ENCODE results near the gene BUD31. TPM values are rescaled to one million over a fixed set of nuclear protein-coding genes. Genes with fewer than 3 reads are reported as not detected.

The BUD31 gene
- 132 and 145 TPM in 2 replicates for total RNA-seq

DNA sequence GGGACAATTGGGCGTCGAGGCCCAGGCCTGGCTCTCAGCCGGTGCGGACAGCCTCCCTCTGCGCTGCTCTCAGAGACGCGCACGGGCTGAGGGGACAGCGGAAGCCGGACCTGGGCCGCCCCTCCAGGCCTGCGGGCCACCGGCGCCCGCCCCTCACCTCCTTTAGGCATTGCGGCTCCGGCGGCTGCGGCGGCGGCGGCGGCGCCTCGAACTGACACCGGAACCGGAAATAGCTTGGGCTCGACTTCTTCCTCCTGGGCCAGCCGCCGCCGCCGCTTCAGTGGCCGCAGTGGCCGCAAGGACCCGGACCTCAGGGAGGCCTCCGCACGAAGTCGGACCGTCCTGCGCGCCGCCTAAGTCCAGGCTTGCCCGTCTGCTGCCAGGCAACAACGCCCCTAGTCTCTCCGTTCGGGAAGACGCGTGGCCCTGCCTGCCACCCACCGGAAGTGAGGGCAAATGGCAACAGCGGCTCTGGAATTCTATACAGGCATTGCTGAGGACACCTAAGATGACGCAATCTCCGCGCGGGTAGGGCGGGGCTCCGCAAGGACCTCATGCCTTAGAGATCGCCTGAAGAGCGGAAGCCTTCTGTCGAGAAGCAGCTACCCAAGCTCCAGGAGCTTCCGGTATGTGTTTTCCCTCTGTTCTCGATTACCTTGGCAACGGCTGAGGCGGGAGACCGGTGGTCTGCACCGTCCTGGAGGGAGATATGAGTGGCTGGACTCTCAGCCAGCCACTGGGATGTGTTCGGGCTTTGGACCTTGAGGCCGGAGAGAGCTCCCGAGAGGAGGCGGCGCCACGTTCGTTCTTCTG is at the start of gene BUD31, which contains the start of gene PDAP1:
BUD31 (plus strand) TSS at position 591 of the 813 bp plus-strand sequence. CDS start 2,124 bp downstream, outside the sequence.
PDAP1 (minus strand) TSS at position 219 of the 813 bp plus-strand sequence; CDS start at position 170, 49 bp downstream.
- Mint-ChIP-seq H3K27ac (peak within 1 kb of the TSS; percentile 98), H3K9me3 (no peaks in the 10 kb centered on the region), H3K4me1 (ENCODE audit: low read depth) (peaks cover 43% of the 10 kb centered on the region), H3K27me3 (ENCODE audit: insufficient read depth) (no peaks in the 10 kb centered on the region), H3K4me3 (peak within 1 kb of the TSS; percentile 98), H3K36me3 (ENCODE audit: low read depth) (peaks cover 39% of the 10 kb centered on the region)
- DNase-seq (ENCODE audit: low spot score): peak; percentile 92
- intact Hi-C loops (cut with micrococcal nuclease): loop anchor here (1.0 to 5.0 kb wide), 12 partner anchors 15 to 1809 kb away; partner anchors contain the start of genes ARPC1B, CPSF4, MEPCE and PLOD3

DNA sequence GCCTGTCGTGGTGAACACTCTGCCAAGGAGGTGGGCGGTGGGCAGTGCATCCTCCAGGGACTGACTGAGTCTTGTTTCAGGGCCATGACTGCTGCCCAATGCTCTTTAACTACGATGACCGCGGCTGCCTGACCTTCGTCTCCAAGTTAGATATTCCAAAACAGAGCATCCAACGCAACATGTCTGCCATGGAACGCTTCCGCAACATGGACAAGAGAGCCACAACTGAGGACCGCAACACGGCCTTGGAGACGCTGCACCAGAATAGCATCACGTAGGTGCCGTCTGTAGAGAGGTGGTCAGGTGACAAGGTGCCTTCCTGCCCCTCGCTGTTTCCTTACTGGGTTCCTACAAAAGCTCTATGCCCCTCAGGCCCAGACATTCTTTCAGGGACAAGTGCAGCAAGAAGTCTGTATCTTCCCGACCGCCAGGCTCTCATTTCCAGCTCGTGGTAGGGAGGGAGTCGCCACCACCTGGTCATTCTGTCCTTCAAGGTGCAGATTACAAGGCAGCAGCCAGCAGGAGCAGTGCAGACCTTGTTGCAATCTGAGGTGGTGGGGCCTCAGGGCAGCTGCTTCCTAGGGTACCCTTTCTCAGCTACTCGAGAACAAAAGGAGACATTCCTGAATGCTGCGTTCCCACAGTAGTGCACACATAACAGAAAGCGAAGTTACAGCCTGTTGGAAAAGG is 49.2 kb upstream of the BUD31 start:
- H3K27ac Mint-ChIP-seq: no peak overlapping the region
- peaks cover 42% of the 10 kb centered on the region for H3K36me3 Mint-ChIP-seq (ENCODE audit: low read depth)
- intact Hi-C loops (cut with micrococcal nuclease): no loop called here
- no peaks in the 10 kb centered on the region for H3K4me1 Mint-ChIP-seq (ENCODE audit: low read depth)
- no peaks in the 10 kb centered on the region for H3K9me3 Mint-ChIP-seq
- DNase-seq (ENCODE audit: low spot score): no peak
- H3K27me3 Mint-ChIP-seq (ENCODE audit: insufficient read depth): no peaks in the 10 kb centered on the region
- no peak overlapping the region for H3K4me3 Mint-ChIP-seq

DNA sequence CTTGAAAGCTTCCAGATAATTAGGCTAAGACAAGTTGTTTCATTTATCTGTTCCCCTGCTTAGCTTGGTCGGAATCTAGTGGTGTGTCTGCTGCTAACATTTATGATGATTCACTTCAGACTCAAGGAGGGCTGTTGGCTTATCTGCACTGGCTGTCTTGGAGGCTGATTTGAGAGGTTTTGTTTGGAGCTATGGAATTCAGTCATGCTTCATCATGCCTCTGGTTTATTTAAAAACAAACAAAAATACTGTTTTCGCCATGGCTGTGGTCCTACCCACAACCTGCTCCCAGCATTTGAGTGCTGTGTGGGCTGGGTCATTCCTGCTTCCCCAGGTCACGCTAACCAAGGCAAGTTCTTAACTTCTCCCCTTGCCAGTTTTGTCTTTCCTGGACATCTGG is 46.0 kb upstream of the BUD31 start:
- Mint-ChIP-seq H3K4me3 (no peak overlapping the region), H3K36me3 (ENCODE audit: low read depth) (peaks cover 49% of the 10 kb centered on the region), H3K27me3 (ENCODE audit: insufficient read depth) (no peaks in the 10 kb centered on the region), H3K9me3 (no peaks in the 10 kb centered on the region), H3K4me1 (ENCODE audit: low read depth) (no peaks in the 10 kb centered on the region), H3K27ac (no peak overlapping the region)
- DNase-seq (ENCODE audit: low spot score): no peak
- intact Hi-C loops (cut with micrococcal nuclease): no loop called here

DNA sequence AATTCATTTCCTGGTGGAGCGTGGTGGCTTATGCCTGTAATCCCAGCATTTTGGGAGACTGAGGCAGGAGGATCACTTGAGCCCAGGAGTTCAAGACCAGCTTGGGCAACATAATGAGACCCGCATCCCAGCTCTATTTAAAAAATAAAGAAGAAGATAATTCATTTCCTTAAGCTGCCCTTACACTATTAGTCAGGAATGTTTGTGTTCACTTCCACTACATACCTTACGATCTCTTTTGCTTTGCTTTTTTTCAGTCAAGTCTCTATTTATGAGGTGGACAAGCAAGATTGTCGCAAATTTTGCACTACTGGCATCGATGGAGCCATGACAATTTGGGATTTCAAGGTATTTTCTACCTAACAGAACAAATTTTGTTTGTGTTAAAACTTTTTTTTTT is 45.5 kb upstream of the BUD31 start:
- no peak for DNase-seq (ENCODE audit: low spot score)
- Mint-ChIP-seq H3K36me3 (ENCODE audit: low read depth) (peaks cover 44% of the 10 kb centered on the region), H3K27ac (no peak overlapping the region), H3K4me3 (no peak overlapping the region), H3K4me1 (ENCODE audit: low read depth) (no peaks in the 10 kb centered on the region), H3K27me3 (ENCODE audit: insufficient read depth) (no peaks in the 10 kb centered on the region), H3K9me3 (no peaks in the 10 kb centered on the region)
- intact Hi-C loops (cut with micrococcal nuclease): no loop called here

DNA sequence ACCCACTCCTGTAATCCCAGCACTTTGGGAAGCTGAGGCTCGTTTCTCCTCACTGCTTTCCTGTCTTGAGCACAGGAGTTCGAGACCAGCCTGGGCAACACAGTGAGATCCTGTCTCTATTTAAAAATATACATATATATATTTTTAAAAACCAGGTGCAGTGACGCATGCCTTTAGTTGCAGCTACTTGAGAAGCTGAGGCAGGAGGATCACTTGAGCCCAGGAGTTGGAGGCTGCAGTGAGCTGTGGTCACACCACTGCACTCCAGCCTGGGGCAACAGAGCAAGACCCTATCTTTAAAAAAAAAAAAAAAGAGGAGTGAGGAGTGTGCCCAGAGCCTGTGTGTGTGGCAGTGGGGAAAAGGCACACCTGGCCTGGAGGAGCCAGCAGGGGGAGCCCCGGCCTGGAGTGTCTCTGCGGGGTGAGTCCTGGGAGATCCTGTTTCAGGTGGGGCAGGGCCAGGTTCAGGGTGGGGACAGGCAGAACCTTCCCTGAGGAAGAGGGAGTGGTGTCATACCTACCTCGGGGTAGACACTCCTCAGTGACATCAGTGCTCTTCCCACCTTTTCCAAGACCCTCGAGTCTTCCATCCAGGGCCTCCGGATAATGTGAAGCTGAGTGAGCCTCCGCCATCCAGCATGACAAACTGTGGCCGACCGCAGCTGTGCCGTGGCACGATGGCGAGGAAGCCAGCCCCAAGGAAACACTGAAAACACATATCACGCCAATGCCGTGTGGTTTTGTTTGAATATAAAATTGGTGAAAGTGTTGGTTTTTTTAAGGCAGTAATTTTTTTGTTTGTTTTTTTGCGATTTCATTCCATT is 43.2 kb upstream of the BUD31 start:
- intact Hi-C loops (cut with micrococcal nuclease): loop anchor here (1.0 kb wide), 2 partner anchors 22 to 50 kb away; no protein-coding TSS in a partner anchor
- H3K9me3 Mint-ChIP-seq: no peaks in the 10 kb centered on the region
- H3K36me3 Mint-ChIP-seq (ENCODE audit: low read depth): peaks cover 41% of the 10 kb centered on the region
- peak; percentile 49 for DNase-seq (ENCODE audit: low spot score)
- H3K27me3 Mint-ChIP-seq (ENCODE audit: insufficient read depth): no peaks in the 10 kb centered on the region
- peaks cover 14% of the 10 kb centered on the region for H3K4me1 Mint-ChIP-seq (ENCODE audit: low read depth)
- H3K4me3 Mint-ChIP-seq: no peak overlapping the region
- no peak overlapping the region for H3K27ac Mint-ChIP-seq

DNA sequence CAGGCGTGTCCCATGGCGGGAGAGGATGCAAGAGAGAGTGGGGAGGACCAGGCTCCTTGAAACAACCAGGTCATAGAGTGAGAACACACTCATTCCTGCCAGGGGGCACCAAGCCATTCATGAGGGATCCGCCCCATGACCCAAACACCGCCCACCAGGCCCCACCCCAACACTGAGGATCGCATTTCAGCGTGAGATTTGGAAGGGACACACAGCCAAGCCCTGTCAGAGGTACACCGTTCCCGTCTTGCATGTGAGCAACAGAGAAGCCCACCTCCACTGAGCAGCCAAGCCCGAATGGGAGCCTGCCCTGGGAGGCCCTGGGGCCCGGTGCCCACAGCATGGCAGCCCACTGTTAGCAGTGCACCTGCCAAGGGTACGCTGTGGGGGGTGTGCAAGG is 42.1 kb upstream of the BUD31 start:
- Mint-ChIP-seq H3K36me3 (ENCODE audit: low read depth) (peaks cover 33% of the 10 kb centered on the region), H3K27ac (peak overlapping the region; percentile 44), H3K9me3 (no peaks in the 10 kb centered on the region), H3K4me1 (ENCODE audit: low read depth) (peaks cover 14% of the 10 kb centered on the region), H3K4me3 (no peak overlapping the region), H3K27me3 (ENCODE audit: insufficient read depth) (no peaks in the 10 kb centered on the region)
- intact Hi-C loops (cut with micrococcal nuclease): no loop called here
- DNase-seq (ENCODE audit: low spot score): no peak

DNA sequence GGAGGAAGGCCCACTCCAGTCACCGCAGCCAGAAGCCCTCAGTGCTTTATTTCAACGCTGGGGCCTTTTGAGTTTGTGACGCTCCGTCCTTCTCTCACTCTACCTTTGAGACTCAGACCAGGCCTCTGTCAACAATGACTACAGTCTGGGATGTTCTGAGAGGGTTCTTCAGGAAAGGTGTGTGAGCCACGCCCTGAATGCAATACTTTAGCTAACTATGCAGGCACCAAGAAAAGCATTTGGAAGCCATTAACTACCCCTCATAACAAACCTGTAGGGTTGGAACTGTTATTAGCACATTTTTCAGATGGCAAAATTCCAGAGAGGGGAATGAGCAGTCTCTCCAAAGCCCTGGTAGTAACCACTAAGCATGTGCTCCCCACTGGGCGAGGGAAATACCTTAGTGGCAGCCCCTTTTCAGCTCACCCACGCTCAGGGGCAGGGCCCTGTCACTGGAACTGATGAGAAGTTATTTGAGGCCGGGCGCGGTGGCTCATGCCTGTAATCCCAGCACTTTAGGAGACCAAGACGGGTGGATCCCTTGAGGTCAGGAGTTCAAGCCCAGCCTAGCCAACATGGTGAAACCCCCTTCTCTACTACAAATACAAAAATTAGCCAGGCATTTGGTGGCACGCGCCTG is 39.9 kb upstream of the BUD31 start:
- Mint-ChIP-seq H3K4me3 (no peak overlapping the region), H3K27me3 (ENCODE audit: insufficient read depth) (no peaks in the 10 kb centered on the region), H3K27ac (peak overlapping the region; percentile 35), H3K9me3 (no peaks in the 10 kb centered on the region), H3K36me3 (ENCODE audit: low read depth) (peaks cover 25% of the 10 kb centered on the region), H3K4me1 (ENCODE audit: low read depth) (peaks cover 14% of the 10 kb centered on the region)
- intact Hi-C loops (cut with micrococcal nuclease): no loop called here
- DNase-seq (ENCODE audit: low spot score): no peak

DNA sequence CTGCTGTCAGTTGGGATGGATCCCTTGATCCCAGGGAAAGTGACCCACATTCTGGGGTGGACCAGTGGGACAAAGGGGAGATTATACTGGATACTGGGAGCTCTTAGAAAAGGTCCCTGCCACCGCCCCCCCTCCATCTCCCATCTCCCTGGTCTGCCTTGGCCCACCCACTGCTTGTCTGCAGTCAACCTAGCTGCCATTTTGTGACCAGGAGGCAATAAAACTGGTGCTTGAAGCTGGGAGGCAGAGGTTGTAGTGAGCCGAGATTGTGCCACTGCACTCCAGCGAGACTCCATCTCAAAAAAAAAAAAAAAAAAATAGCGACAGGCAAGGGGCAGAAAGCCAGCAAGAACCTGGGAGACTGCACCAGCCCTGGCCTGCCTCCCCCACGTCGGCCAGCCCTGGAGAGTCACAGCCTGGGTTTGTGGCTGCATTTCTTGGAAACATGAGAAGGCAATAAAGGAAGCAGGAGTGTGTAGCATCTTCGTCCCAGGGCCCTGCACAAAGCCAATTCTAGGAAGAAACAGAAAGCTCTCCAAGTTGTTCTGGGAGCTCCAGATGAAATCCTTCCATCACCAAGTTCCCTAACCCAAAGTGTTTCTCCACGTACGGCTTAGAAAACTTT is 38.9 kb upstream of the BUD31 start:
- H3K27ac Mint-ChIP-seq: no peak overlapping the region
- intact Hi-C loops (cut with micrococcal nuclease): loop anchor here (5.0 kb wide), 1 partner anchor 228 kb away; the partner anchor contains the start of gene SMURF1
- DNase-seq (ENCODE audit: low spot score): no peak

DNA sequence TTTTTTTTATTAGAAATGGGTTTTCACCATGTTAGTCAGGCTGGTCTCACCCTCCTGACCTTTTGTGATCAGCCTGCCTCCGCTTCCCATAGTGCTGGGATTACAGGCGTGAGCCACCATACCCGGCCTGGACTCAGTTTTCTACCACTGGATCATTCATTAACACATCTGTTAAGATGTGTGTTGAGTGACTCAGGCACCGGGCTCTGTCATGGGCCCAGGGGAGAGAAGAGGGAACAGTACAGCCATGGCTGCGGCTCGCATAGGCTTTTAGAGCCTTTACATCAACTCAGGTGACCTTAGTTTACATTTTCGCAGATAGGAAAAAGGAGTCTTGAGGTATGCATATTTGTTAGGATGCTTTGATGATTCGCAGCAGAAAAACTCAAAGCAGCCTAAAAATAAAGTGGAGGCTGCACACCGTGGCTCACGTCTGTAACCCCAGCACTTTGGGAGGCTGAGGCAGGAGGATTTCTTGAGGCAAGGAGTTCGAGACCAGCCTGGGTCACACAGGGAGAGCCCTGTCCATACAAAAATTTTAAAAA is 37.3 kb upstream of the BUD31 start:
- H3K36me3 Mint-ChIP-seq (ENCODE audit: low read depth): peaks cover 12% of the 10 kb centered on the region
- H3K4me3 Mint-ChIP-seq: no peak overlapping the region
- H3K27ac Mint-ChIP-seq: no peak overlapping the region
- H3K27me3 Mint-ChIP-seq (ENCODE audit: insufficient read depth): no peaks in the 10 kb centered on the region
- H3K4me1 Mint-ChIP-seq (ENCODE audit: low read depth): peaks cover 14% of the 10 kb centered on the region
- intact Hi-C loops (cut with micrococcal nuclease): loop anchor here (5.0 kb wide), 1 partner anchor 229 kb away; the partner anchor contains the start of gene SMURF1
- no peaks in the 10 kb centered on the region for H3K9me3 Mint-ChIP-seq
- DNase-seq (ENCODE audit: low spot score): no peak

More for the DNA sequence above, 38.9 kb upstream of the BUD31 start:
- Mint-ChIP-seq H3K36me3 (ENCODE audit: low read depth) (peaks cover 21% of the 10 kb centered on the region), H3K4me1 (ENCODE audit: low read depth) (peaks cover 14% of the 10 kb centered on the region), H3K9me3 (no peaks in the 10 kb centered on the region), H3K4me3 (no peak overlapping the region), H3K27me3 (ENCODE audit: insufficient read depth) (no peaks in the 10 kb centered on the region)

DNA sequence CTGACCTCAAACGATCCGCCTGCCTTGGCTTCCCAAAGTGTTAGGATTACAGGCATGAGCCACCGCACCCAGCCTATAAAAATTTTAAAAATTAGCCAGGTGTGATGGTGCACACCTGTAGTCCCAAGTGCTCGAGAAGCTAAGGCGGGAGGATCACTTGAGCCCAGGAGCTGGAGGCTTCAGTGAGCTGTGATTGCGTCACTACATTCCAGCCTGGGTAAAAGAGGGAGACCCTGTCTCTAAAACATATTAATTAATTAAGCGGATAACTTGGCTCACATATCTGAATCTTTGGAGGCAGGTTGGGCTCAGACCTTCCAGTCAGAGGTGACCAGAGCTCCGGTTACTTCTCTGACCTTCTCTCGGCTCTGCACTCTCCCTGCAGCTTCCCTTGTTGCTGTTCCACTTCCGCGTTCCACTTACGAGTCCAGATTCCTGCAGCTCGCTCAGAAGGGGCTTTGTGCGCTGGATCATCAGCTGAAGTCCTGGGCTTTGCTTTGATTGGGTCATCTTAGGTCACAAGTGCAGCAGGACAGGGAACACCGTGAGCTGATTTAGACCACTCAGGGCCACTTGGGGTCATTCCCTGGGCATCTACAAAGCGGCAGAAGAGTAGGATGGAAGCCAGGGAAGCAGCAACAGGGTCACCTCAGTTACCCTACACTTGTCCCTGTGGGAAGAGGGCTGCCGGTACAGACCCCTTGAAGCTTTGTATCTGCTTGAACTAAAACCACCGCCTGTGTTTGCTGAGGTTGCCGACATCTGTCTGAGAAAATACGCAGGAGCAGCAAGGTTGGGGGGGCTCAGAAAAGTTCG is 36.3 kb upstream of the BUD31 start:
- peak overlapping the region; percentile 78 for H3K4me3 Mint-ChIP-seq
- peaks cover 9% of the 10 kb centered on the region for H3K36me3 Mint-ChIP-seq (ENCODE audit: low read depth)
- intact Hi-C loops (cut with micrococcal nuclease): loop anchor here (5.0 kb wide), 1 partner anchor 230 kb away; the partner anchor contains the start of gene SMURF1
- H3K27ac Mint-ChIP-seq: peak overlapping the region; percentile 71
- no peaks in the 10 kb centered on the region for H3K27me3 Mint-ChIP-seq (ENCODE audit: insufficient read depth)
- H3K9me3 Mint-ChIP-seq: no peaks in the 10 kb centered on the region
- DNase-seq (ENCODE audit: low spot score): no peak
- H3K4me1 Mint-ChIP-seq (ENCODE audit: low read depth): peaks cover 14% of the 10 kb centered on the region
